ENCODE data around the gene FUT8. TPM values are rescaled to one million over a fixed set of nuclear protein-coding genes. Genes with fewer than 3 reads are reported as not detected.

FUT8 gene
- polyA plus RNA-seq, 1 of the 3 experiments (the other 2 are of a cell fraction), result 31.7 TPM

DNA sequence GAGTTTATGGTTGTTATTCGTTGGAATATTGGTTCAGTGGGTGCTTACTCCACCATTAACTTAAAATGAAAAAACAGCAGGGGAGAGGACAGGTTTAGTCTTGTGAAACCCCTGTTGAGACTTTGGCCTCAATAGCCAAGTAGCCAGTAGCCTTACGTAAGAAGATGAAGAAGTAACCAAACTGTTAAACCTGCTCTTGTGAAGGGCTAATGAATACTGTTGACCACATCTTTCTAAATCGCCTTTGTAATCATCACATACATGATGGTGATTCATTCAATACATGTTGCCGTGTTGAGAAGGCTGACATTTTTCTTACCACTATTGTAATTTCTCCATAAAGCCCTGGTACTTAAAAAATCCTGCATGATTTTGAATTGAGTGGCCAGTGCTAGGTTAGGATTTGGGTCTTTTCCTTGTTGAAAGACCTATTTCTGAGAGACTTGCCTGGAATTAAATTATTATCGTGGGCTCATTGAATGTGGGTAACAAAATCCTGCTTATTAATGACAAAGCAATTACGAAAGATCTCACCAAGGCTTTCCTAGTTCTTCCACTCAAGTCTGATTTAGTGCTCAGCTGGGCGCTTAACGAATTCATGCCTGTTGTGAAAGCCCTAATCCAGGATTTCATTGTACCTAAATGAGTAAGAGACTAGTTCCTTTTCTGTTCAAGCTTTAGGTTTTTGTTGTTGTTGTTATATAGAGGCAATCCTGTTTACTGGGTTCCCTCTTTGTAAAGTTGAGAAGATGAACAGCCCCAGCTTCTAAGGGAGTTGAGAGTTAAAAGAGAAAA, 333.1 kb downstream of the FUT8 start:
- H3K27me3 ChIP-seq (ENCODE audit: insufficient read depth), result no peaks in the 10 kb centered on the region
- H3K36me3 ChIP-seq (replicated peaks in 1 of 2; ENCODE audit: control insufficient read depth in 1 of 2, insufficient read depth in 2 of 2, low read length in 1 of 2), result peaks cover 17 to 18% of the 10 kb centered on the region in 2 experiments
- no peak overlapping the region for H3K9ac ChIP-seq
- CTCF ChIA-PET, result no interaction called here
- no peaks in the 10 kb centered on the region for H3K9me2 ChIP-seq
- H3K4me1 ChIP-seq (ENCODE audit: control insufficient read depth in 1 of 2, insufficient read depth in 2 of 2, low read depth in 1 of 2, low read length in 1 of 2), result no peaks in the 10 kb centered on the region
- H3K27ac ChIP-seq (ENCODE audit: low read depth in 2 of 2, low read length in 1 of 2), result no peak overlapping the region
- WGBS (ENCODE audit: low lambda C conversion rate), result 89% methylated on average over 8 of the region's 8 CpGs
- no peaks in the 10 kb centered on the region for H3K79me2 ChIP-seq (ENCODE audit: insufficient read depth)
- no peak overlapping the region for H2AFZ ChIP-seq (ENCODE audit: low read depth)
- no peaks in the 10 kb centered on the region for H4K20me1 ChIP-seq (ENCODE audit: insufficient read depth)
- H3F3A ChIP-seq (replicated peaks; ENCODE audit: insufficient read depth), result peaks cover 3% of the 10 kb centered on the region
- TF ChIP-seq GATA2 (CRISPR knock-in tag; IDR thresholded peaks at IDR 0.05), result no peak
- TF ChIP-seq, protein P1, sequence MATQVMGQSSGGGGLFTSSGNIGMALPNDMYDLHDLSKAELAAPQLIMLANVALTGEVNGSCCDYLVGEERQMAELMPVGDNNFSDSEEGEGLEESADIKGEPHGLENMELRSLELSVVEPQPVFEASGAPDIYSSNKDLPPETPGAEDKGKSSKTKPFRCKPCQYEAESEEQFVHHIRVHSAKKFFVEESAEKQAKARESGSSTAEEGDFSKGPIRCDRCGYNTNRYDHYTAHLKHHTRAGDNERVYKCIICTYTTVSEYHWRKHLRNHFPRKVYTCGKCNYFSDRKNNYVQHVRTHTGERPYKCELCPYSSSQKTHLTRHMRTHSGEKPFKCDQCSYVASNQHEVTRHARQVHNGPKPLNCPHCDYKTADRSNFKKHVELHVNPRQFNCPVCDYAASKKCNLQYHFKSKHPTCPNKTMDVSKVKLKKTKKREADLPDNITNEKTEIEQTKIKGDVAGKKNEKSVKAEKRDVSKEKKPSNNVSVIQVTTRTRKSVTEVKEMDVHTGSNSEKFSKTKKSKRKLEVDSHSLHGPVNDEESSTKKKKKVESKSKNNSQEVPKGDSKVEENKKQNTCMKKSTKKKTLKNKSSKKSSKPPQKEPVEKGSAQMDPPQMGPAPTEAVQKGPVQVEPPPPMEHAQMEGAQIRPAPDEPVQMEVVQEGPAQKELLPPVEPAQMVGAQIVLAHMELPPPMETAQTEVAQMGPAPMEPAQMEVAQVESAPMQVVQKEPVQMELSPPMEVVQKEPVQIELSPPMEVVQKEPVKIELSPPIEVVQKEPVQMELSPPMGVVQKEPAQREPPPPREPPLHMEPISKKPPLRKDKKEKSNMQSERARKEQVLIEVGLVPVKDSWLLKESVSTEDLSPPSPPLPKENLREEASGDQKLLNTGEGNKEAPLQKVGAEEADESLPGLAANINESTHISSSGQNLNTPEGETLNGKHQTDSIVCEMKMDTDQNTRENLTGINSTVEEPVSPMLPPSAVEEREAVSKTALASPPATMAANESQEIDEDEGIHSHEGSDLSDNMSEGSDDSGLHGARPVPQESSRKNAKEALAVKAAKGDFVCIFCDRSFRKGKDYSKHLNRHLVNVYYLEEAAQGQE (IDR thresholded peaks at IDR 0.05; ENCODE audit: low read depth, low read length), result no peak
- TF ChIP-seq ELF1 (IDR thresholded peaks at IDR 0.05), result no peak
- no peak for TF ChIP-seq RFX5 (IDR thresholded peaks at IDR 0.05; ENCODE audit: low read length)
- no peak for TF ChIP-seq NRF1 (IDR thresholded peaks at IDR 0.05; ENCODE audit: low read depth, low read length)
- TF ChIP-seq RCOR1 (IDR thresholded peaks at IDR 0.05; ENCODE audit: low read length), result no peak
- TF ChIP-seq NFIC (IDR thresholded peaks at IDR 0.05; ENCODE audit: borderline replicate concordance), result no peak
- TF ChIP-seq SIN3A (IDR thresholded peaks at IDR 0.05; ENCODE audit: borderline replicate concordance, low read depth, low read length), result no peak
- no peak for TF ChIP-seq MXI1 (IDR thresholded peaks at IDR 0.05; ENCODE audit: low read depth, low read length)
- TF ChIP-seq, protein P2, sequence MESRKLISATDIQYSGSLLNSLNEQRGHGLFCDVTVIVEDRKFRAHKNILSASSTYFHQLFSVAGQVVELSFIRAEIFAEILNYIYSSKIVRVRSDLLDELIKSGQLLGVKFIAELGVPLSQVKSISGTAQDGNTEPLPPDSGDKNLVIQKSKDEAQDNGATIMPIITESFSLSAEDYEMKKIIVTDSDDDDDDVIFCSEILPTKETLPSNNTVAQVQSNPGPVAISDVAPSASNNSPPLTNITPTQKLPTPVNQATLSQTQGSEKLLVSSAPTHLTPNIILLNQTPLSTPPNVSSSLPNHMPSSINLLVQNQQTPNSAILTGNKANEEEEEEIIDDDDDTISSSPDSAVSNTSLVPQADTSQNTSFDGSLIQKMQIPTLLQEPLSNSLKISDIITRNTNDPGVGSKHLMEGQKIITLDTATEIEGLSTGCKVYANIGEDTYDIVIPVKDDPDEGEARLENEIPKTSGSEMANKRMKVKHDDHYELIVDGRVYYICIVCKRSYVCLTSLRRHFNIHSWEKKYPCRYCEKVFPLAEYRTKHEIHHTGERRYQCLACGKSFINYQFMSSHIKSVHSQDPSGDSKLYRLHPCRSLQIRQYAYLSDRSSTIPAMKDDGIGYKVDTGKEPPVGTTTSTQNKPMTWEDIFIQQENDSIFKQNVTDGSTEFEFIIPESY (IDR thresholded peaks at IDR 0.05; ENCODE audit: borderline replicate concordance, low read depth), result no peak
- no peak for TF ChIP-seq YY1 (IDR thresholded peaks at IDR 0.05; ENCODE audit: low read depth)
- no peak for TF ChIP-seq POLR2AphosphoS5 (IDR thresholded peaks at IDR 0.05; ENCODE audit: low read depth, low read length)
- TF ChIP-seq, protein P3, sequence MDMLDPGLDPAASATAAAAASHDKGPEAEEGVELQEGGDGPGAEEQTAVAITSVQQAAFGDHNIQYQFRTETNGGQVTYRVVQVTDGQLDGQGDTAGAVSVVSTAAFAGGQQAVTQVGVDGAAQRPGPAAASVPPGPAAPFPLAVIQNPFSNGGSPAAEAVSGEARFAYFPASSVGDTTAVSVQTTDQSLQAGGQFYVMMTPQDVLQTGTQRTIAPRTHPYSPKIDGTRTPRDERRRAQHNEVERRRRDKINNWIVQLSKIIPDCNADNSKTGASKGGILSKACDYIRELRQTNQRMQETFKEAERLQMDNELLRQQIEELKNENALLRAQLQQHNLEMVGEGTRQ (IDR thresholded peaks at IDR 0.05; ENCODE audit: borderline replicate concordance, low read depth, low read length), result no peak
- no peak for TF ChIP-seq FOSL2 (IDR thresholded peaks at IDR 0.05; ENCODE audit: borderline replicate concordance, low read depth)
- TF ChIP-seq RAD21 (IDR thresholded peaks at IDR 0.05; ENCODE audit: low read length), result no peak
- TF ChIP-seq, protein P4, sequence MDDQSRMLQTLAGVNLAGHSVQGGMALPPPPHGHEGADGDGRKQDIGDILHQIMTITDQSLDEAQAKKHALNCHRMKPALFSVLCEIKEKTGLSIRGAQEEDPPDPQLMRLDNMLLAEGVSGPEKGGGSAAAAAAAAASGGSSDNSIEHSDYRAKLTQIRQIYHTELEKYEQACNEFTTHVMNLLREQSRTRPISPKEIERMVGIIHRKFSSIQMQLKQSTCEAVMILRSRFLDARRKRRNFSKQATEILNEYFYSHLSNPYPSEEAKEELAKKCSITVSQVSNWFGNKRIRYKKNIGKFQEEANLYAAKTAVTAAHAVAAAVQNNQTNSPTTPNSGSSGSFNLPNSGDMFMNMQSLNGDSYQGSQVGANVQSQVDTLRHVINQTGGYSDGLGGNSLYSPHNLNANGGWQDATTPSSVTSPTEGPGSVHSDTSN (IDR thresholded peaks at IDR 0.05), result no peak
- no peak for TF ChIP-seq FOXJ3 (CRISPR knock-in tag; IDR thresholded peaks at IDR 0.05)
- TF ChIP-seq TEAD4 (IDR thresholded peaks at IDR 0.05; ENCODE audit: borderline replicate concordance, insufficient read depth), result no peak
- no peak for TF ChIP-seq SMC3 (IDR thresholded peaks at IDR 0.05; ENCODE audit: low read depth, low read length)
- no peaks in the 10 kb centered on the region for H3K9me3 ChIP-seq
- POLR2A ChIA-PET, result no interaction called here
- DNase-seq, result no peak
- no peak overlapping the region for H3K4me2 ChIP-seq
- H3K4me3 ChIP-seq (ENCODE audit: low read depth in 2 of 2, low read length in 1 of 2), result no peak overlapping the region
